ENCODE data around the gene MOB1A.

GRCh38 chr2:74212702-74213410 is 34.2 kb upstream of the MOB1A start:
- TF ChIP-seq POLR2AphosphoS5 (IDR thresholded peaks at IDR 0.05; ENCODE audit: low read depth, low read length), result no peak
- no peak for TF ChIP-seq TAF1 (IDR thresholded peaks at IDR 0.05; ENCODE audit: borderline replicate concordance, low read depth, low read length)
- no peak for TF ChIP-seq POLR2A (IDR thresholded peaks at IDR 0.05; ENCODE audit: low read depth, low read length)

Measured in GM12892 (cell line).